HG03175 (cell line): ENCODE data around the gene TAAR9.
A peak's percentile ranks its signal among the peaks of the same experiment; 100 is the strongest.
"Not testable (repeated sequence)": the region's sequence is repeated elsewhere in the genome, so short reads cannot be mapped to it uniquely, and the experiment has no call there.

ENCODE experiments used
- ATAC-seq: cut with Tn5 transposase; IDR thresholded peaks from one replicate; pipeline ENCODE4 v1.9.1; 2021; ENCODE audit warnings: mild to moderate bottlenecking, moderate library complexity; ENCODE audit not compliant: unreplicated experiment

The TAAR9 gene

DNA sequence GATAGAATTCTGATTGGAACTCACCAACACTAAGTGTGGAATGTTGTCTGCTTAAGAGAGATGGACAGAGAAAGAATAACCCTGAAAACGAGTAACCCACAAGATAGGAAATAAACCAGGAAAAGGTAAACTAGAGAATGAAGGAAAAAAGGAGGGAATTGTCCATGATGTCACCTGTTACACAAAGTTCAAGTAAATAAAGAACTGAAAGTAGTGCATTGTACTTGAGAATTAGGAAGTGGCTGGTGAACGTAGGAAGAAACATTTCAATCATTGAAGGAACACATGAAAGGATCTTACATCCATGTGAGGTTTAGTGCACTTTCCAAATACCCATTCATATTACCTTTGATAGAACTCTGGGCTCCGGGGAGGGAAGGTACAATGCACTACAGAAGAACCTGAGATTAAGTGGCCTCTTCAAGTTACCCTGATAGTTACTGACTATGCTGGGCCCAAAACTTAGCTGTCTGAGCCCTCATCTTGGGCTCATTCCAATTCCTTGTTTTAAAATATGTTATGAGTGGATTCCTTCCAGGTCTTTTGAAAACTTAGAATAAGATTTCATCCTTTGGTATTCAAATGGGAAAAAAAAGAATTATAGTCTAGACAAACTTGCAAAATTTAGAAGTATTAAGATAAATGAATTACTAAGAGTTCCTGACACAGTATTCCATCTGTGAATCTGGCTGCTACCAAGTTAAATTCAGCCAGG, 24.1 kb upstream of the TAAR9 start:
- no peak for ATAC-seq

DNA sequence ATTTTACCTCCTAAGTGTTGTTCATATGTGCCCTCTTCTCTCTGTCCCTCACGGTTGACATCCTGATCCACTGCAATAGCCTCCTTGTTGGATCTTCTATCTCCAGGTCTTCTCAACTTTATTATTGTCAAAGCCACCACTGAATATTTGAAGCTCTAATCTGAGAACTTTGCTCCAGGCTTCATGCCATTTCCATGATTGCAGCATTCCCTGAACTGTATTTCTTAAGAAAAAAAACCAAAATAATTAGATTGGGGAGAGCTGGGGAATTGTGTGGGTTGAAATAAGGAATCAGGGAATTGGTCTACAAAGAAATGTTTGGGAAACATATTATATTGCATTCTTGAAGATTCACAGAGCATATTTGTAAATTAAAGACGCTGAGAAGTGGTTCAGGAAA, 22.7 kb upstream of the TAAR9 start:
- ATAC-seq: no peak

DNA sequence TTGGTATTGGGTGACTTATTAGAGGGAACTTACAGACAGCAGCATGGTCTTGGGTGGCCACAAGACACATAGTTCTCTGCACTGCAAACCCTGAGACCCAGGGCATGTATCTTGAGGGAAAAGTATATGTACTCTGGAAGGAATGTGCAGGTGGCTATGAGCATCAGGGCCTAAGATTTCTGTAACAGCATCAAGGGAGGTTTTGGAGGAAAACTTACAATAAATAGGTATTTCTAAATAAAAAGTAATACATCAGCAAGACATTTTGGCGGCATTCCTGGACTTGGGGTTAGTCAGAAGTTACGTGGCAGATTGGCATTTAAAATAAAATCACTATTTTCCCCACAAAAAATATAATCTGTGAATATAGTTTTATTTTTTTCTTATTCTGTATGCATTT, 17.1 kb upstream of the TAAR9 start:
- no peak for ATAC-seq

- no peak for ATAC-seq
Measured at GRCh38 chr6:132524646-132525045, 13.4 kb upstream of the TAAR9 start.

DNA sequence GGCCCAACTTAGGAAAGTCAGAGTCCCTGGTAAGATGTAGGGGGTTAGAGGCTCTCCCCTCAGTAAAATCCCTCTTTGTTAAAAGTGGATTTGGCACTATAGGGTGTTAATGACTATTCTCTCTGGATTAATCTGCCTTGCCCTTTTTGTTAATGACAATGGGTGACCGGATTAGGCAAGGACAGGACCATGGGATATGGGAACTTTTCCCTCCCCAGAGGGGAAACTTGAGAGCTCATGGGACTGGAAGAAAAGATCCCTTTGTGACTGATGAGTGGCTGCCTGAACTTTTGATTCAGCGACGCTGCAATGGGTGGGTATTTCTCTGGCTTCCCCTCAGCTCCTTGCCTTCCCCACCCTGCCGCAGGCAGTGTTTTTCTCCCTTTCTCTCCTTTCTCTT, 12.2 kb upstream of the TAAR9 start:
- ATAC-seq: no peak

GRCh38 chr6:132526461-132526860, 11.6 kb upstream of the TAAR9 start:
- no peak for ATAC-seq

DNA sequence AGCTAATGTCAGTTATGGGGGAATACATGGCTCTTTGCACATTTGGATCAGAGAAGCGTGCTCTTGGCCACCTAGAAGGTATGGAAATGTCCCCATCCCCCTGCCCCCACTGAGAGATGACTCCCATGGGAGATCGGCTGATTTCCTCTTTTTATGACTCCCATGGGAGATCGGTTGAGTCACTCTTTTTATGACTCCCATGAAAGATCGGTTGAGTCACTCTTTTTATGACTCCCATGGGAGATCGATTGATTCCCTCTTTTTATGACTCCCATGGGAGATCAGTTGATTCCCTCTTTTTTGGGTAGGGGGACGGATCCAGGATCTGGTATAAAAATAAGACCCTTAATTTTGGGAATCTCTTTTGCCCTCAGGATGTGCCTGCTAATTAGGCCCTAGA, 10.3 kb upstream of the TAAR9 start:
- no peak for ATAC-seq

DNA sequence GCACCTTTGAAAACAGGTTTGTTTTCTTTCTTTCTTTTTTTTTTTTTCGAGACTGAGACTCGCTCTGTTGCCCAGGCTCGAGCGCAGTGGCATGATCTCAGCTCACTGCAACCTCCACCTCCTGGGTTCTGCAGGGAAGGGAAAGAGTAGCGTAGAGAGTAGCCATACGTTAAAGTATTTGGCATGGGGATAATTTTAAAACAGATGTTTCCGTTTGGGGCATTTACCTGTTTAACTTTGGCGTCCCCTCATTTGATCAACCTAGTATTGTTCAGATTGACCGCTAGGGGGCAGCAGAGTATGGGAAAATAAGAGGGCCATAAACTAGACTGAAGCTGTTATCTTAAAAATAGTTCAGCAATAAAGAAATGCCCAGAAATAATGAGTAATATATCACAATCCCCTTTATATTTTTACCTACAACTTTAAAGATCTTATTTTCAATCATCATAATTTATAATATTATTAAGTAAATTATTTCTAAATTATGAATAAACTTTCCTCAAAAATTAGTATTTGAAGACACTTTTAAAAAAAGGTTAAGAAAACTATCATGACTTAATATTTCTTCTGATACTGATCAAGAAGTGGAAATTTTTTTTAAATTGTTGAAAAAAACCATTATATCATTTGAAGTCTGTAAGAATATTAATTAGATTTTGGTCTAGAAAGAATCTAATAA, 7.6 kb upstream of the TAAR9 start:
- peak; percentile 90 for ATAC-seq

GRCh38 chr6:132534546-132534945, 3.5 kb upstream of the TAAR9 start:
- not testable (repeated sequence) for ATAC-seq

DNA sequence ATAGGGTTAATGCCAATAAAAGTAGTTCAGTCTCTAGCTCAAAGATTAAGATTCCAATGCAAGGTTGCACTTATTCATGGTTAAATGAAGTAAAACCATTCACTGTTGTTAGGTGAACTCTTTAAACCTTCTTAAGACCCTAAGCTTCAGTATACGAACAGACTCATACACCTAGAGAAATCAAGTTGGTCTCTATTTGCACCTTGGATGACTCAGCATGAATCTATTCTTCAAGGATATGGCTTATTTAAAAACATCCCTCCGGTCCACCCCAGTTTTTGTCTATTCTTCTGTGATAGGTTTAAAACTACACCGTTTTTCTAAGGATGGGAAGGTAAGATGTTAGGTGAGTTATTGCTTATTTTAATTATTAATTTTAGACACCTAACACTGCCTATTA, 932 bp upstream of the TAAR9 start:
- ATAC-seq: no peak

- ATAC-seq: no peak
Measured at GRCh38 chr6:132544826-132545225, 6.7 kb downstream of the TAAR9 start.

DNA sequence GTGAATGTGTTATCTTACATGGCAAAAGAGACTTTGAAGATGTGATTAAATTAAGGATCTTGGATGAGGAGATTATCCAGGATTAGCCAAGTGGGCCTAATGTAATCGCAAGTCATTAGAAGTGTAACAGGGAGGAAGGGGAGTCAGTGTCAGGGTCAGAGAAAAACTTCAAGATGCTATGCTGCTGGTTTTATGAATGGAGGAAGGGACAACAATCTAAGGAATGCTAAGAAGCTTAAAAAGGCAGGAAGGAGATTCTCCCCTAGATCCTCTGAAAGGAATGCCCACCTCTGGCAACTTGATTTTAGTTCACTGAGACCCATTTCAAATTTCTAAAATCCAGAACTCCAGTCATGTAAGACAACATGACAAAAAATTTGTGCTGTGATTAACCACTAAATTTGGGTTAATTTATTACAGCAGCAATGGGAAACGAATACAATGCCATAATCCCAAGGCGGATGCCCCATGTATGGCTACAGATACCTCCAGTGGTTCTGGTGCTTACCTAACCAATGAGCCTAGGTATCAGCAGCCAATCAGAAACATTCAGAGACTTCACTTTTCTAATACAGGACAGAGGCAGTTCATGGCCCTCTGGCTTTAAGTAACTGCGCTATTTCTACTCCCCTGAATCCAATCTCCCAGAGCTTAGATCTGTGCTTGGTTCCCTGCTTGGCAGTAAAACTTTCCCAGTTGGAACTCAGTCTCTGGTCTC, 10.8 kb downstream of the TAAR9 start:
- ATAC-seq: no peak

GRCh38 chr6:132551214-132551613, 13.1 kb downstream of the TAAR9 start:
- ATAC-seq: no peak

DNA sequence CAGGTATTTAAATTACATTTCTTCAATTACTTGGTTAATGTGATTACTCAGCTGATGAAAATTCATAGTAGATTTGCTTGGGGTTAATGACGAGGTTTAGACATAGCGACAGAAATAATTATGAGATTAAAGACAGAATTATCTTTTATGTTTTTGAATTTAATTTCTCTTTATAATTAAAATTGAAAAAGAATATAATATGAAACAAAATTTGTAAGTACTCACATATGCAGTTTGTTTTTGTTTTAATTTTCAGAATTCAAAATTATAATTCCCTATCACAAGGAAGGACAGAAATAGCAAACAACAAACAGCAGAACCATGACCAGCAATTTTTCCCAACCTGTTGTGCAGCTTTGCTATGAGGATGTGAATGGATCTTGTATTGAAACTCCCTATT, 14.3 kb downstream of the TAAR9 start, which contains the start of gene TAAR8:
Gene TAAR8 (plus strand): TSS at position 301 of the 400 bp plus-strand sequence. CDS start 21 bp downstream, at position 322.
- no peak for ATAC-seq

- ATAC-seq: not testable (repeated sequence)
Measured at GRCh38 chr6:132560087-132560486, 22.0 kb downstream of the TAAR9 start.

GRCh38 chr6:132566404-132566803, 28.3 kb downstream of the TAAR9 start:
- no peak for ATAC-seq

DNA sequence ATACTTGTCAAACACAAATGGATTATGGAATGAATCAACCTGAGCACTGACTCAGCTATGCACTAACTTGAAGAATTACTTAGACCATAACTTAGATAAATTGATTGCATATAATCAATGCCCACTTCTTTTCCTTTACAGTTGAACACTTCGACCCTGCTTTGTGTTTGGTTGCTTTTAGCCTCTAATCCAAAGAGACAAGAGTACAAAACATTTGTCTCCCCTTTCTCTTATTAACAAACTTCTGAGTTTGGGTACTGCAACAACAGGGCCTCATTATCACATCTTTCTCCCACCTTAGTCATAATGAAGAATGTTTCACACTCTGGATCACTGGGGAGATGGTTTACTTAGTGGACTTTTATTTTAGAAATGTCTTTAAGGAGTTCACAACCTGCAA, 29.5 kb downstream of the TAAR9 start:
- no peak for ATAC-seq

DNA sequence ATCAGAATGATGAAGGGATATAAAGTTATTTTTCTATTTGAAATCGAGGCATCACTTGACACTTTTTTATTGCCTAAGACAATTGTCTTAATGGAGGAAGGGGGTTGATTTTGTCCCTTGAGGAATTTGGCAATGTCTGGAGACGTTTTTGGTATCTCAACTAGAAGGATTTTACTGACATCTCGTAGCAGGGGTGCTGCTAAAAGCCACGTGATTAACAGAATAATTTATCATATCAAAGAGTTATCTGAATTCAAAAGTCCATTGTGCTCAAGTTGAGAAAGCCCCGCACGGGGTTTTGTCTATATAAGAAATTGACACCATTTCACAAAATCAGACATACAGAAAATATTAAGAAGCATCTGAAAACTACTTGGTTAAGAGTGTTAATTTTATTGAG, 30.5 kb downstream of the TAAR9 start:
- no peak for ATAC-seq

GRCh38 chr6:132569170-132569569, 31.1 kb downstream of the TAAR9 start:
- ATAC-seq: no peak

DNA sequence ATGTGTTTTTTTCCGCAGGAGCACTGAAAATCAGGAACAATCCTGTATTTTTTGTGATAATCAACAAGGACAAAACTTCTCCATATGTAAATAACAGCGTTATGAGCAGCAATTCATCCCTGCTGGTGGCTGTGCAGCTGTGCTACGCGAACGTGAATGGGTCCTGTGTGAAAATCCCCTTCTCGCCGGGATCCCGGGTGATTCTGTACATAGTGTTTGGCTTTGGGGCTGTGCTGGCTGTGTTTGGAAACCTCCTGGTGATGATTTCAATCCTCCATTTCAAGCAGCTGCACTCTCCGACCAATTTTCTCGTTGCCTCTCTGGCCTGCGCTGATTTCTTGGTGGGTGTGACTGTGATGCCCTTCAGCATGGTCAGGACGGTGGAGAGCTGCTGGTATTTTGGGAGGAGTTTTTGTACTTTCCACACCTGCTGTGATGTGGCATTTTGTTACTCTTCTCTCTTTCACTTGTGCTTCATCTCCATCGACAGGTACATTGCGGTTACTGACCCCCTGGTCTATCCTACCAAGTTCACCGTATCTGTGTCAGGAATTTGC, 32.2 kb downstream of the TAAR9 start, which contains the start of gene TAAR6:
Gene TAAR6 (plus strand): TSS at position 102 of the 557 bp plus-strand sequence. CDS start 0 bp downstream, at position 102.
- ATAC-seq: no peak

- ATAC-seq: no peak
Measured at GRCh38 chr6:132571774-132572173, 33.7 kb downstream of the TAAR9 start.
